ENCODE measurements around the gene MAPRE3.

Gene MAPRE3

GRCh38 chr2:26951236-26951635 is 19.2 kb upstream of the MAPRE3 start:
- DNase-seq: no peak

- DNase-seq: no peak
Measured at GRCh38 chr2:26952374-26952773, 18.1 kb upstream of the MAPRE3 start.

GRCh38 chr2:26954135-26954534 is 16.3 kb upstream of the MAPRE3 start:
- DNase-seq: no peak

- no peak for DNase-seq
Measured at GRCh38 chr2:26957041-26957440, 13.4 kb upstream of the MAPRE3 start.

- DNase-seq: no peak
Measured at GRCh38 chr2:26957534-26957933, 12.9 kb upstream of the MAPRE3 start.

- no peak for DNase-seq
Measured at GRCh38 chr2:26959331-26959730, 11.1 kb upstream of the MAPRE3 start.

- no peak for DNase-seq
Measured at GRCh38 chr2:26964446-26965130, 5.8 kb upstream of the MAPRE3 start.

- DNase-seq: no peak
Measured at GRCh38 chr2:26968001-26968400, 2.4 kb upstream of the MAPRE3 start.

GRCh38 chr2:26969077-26969844 is 1.2 kb upstream of the MAPRE3 start:
- DNase-seq: no peak

- peak; percentile 34 for DNase-seq
Measured at GRCh38 chr2:26970928-26971627, 641 bp downstream of the MAPRE3 start.

- DNase-seq: no peak
Measured at GRCh38 chr2:26971911-26972786, 1.7 kb downstream of the MAPRE3 start.

- no peak for DNase-seq
Measured at GRCh38 chr2:26974352-26974751, 3.9 kb downstream of the MAPRE3 start.

- DNase-seq: no peak
Measured at GRCh38 chr2:26975102-26975501, 4.7 kb downstream of the MAPRE3 start.

GRCh38 chr2:26975656-26976055 is 5.2 kb downstream of the MAPRE3 start:
- no peak for DNase-seq

GRCh38 chr2:26976237-26976636 is 5.8 kb downstream of the MAPRE3 start:
- no peak for DNase-seq

- DNase-seq: no peak
Measured at GRCh38 chr2:26977012-26977411, 6.6 kb downstream of the MAPRE3 start.

- no peak for DNase-seq
Measured at GRCh38 chr2:26978061-26978596, 7.7 kb downstream of the MAPRE3 start.

- no peak for DNase-seq
Measured at GRCh38 chr2:26979741-26980140, 9.3 kb downstream of the MAPRE3 start.

- no peak for DNase-seq
Measured at GRCh38 chr2:26980971-26981370, 10.5 kb downstream of the MAPRE3 start.

GRCh38 chr2:26982102-26982742 is 11.8 kb downstream of the MAPRE3 start:
- DNase-seq: no peak

GRCh38 chr2:26983746-26984145 is 13.3 kb downstream of the MAPRE3 start:
- no peak for DNase-seq

- no peak for DNase-seq
Measured at GRCh38 chr2:26985807-26986206, 15.4 kb downstream of the MAPRE3 start.
